ENCODE measurements around the gene C19orf47. TPM values are rescaled to one million over a fixed set of nuclear protein-coding genes. Genes with fewer than 3 reads are reported as not detected.

Gene C19orf47
- total RNA-seq, 1 experiment from 2014 or later: 18.0 TPM

- no peak for TF ChIP-seq CTCF (IDR thresholded peaks at IDR 0.05 in 2 of 3, conservative IDR thresholded peaks at IDR 0.05 in 1 of 3; ENCODE audit: borderline replicate concordance in 1 of 3, insufficient read depth in 1 of 3, low read depth in 2 of 3, low read length in 2 of 3)
These were observed 32.3 kb downstream of the C19orf47 start (continued) for GRCh38 chr19:40315812-40316470.

GRCh38 chr19:40314656-40315055, 33.5 kb downstream of the C19orf47 start:
- Histone ChIP-seq H3K79me2 (ENCODE audit: insufficient read depth, low read length) (no peaks in the 10 kb centered on the region), H3K4me1 (ENCODE audit: control insufficient read depth in 1 of 2, insufficient read depth in 2 of 2, low read length in 2 of 2) (no peaks in the 10 kb centered on the region), H2AFZ (ENCODE audit: low read depth, low read length, poor library complexity, severe bottlenecking) (no peak overlapping the region), H3K27ac (ENCODE audit: low read depth, low read length) (no peak overlapping the region), H3K9me2 (ENCODE audit: insufficient read depth) (no peaks in the 10 kb centered on the region), H4K20me1 (ENCODE audit: insufficient read depth) (no peaks in the 10 kb centered on the region), H3K4me2 (ENCODE audit: low read length) (no peak overlapping the region), H3K36me3 (ENCODE audit: control insufficient read depth in 1 of 2, insufficient read depth in 2 of 2, low read length in 2 of 2) (peaks cover 0 to 5% of the 10 kb centered on the region in 2 experiments; a peak in 2 of 4 replicates), H3K4me3 (replicated peaks in 1 of 2; ENCODE audit: low read depth in 1 of 2, low read length in 2 of 2) (no peak overlapping the region), H3K9ac (ENCODE audit: low read length) (no peak overlapping the region), H3K9me3 (ENCODE audit: control insufficient read depth in 1 of 2, insufficient read depth in 1 of 2, low read depth in 1 of 2, low read length in 2 of 2) (no peaks in the 10 kb centered on the region), H3K27me3 (ENCODE audit: insufficient read depth, low read length) (no peaks in the 10 kb centered on the region)
- no peak for DNase-seq (ENCODE audit: low read depth, low spot score)
- no peak for TF ChIP-seq CEBPB (IDR thresholded peaks at IDR 0.05; ENCODE audit: low read depth)
- TF ChIP-seq SIN3A (IDR thresholded peaks at IDR 0.05; ENCODE audit: low read depth): no peak
- no peak for TF ChIP-seq MAX (IDR thresholded peaks at IDR 0.05)
- TF ChIP-seq RAD21 (IDR thresholded peaks at IDR 0.05; ENCODE audit: low read depth): no peak
- no peak for TF ChIP-seq CTCF (IDR thresholded peaks at IDR 0.05 in 2 of 3, conservative IDR thresholded peaks at IDR 0.05 in 1 of 3; ENCODE audit: borderline replicate concordance in 1 of 3, insufficient read depth in 1 of 3, low read depth in 2 of 3, low read length in 2 of 3)
- TF ChIP-seq POLR2A (IDR thresholded peaks at IDR 0.05; ENCODE audit: borderline replicate concordance, extremely low read depth, insufficient read depth, insufficient read length): no peak
- no peak for TF ChIP-seq EGR1 (IDR thresholded peaks at IDR 0.05; ENCODE audit: low read depth)
- no peak for TF ChIP-seq SP1 (IDR thresholded peaks at IDR 0.05; ENCODE audit: low read depth)
- no peak for TF ChIP-seq ZNF274 (IDR thresholded peaks at IDR 0.05; ENCODE audit: low read depth, low read length)
- no peak for TF ChIP-seq ZBTB33 (IDR thresholded peaks at IDR 0.05; ENCODE audit: extremely low read depth, insufficient replicate concordance, low read length)
- no peak for ATAC-seq
- intact Hi-C loops (cut with micrococcal nuclease): no loop called here
- BruUV-seq (replicated peaks): no TSS peak
- ChIA-PET POLR2A (no interaction called here), CTCF (interaction anchor here (1.3 kb wide), 1 partner anchor 9 kb away, joined by 4 read pairs; no protein-coding TSS in a partner anchor), RAD21 (ENCODE audit: low non-redundant PET in 1 of 2, low total read pairs in 2 of 2, uncharacterized antibody in 2 of 2, unreplicated experiment in 2 of 2) (no interaction called here)
